CD4-positive, alpha-beta T cell treated with Interleukin-17A for 4 hours (primary cell): Measurements from ENCODE around the gene C2orf49.

Experiments
- DNase-seq: peaks from one replicate; pipeline ENCODE4 v3.0.0-alpha.2; 2020; ENCODE audit warnings: mixed read lengths

The C2orf49 gene

DNA sequence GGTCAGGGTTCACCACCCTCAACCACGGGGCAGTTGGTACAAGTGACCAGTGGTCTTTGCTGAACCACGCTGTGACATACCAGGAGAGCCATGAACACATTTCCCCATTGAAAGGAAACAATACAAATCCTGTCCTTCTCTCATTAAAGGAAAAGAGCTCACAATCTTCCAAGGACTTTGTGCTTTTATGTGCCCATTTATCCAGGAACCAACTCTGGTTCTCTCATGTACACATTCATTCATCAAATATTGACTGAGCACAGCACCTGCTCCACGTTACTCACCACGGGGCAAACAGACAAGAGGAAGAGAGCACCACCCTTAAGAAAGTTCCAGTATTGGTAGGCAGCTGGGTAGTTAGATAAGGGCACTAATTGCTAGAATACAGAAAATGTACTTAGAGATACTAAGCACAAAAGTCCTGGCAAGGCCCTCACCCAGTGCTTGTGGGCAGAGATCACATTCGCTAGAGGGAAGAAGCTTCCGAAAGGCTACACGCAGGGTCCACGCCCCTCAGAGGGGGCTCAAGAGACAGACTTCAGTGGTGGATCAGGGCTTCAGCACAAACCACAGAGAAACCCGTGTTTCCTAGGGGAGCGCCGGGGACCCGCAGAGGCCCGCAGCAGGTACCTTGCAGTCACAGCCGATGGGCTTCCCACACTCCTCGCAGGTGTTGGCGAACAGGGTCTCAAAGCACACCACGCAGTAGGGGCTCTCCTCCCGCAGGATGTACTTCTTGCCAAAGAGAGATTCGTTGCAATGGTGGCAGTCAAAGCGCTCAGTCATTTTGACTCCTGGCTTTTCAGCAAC lies 48.6 kb downstream of the C2orf49 start:
- DNase-seq, result no peak

DNA sequence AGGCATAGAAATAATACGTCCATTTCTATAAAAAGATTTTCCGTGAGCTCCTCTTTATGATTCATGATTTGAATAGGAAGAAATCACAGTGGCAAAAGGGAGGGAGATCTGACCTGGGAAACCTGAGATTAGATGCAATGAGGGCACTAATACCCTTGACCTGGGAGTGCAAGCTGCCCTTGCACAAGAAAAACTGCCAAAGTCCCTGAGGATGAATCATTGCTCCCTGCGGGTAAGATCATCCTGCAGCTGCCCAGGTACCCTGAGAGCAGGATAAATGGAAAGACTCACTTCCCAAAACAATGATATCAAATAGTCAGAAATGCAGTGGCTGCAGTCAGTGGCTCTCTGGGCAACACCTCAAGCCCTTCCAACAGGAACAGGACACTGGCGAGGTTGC lies 49.9 kb downstream of the C2orf49 start:
- DNase-seq, result no peak

DNA sequence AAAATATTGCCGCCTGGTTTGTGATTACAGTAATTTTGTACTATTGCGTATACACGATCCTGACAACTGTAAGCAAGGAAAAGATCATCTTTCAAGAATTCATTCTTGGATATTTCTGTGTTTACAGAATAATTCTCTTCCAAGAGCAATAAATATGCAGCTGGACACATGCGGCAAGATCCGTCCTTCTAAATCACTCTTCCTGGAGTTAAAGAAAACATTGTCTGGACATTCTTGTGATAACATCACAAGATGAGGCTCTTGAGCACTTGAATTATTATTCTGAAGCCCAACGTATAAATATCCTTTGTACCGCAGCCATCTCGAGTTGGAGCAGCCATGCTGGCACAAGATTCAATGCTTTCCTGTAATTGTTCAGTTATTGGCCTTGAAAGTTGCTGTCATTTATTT lies 51.6 kb downstream of the C2orf49 start:
- DNase-seq, result no peak

- DNase-seq, result no peak
Measured at GRCh38 chr2:105390454-105390853, 53.1 kb downstream of the C2orf49 start.

DNA sequence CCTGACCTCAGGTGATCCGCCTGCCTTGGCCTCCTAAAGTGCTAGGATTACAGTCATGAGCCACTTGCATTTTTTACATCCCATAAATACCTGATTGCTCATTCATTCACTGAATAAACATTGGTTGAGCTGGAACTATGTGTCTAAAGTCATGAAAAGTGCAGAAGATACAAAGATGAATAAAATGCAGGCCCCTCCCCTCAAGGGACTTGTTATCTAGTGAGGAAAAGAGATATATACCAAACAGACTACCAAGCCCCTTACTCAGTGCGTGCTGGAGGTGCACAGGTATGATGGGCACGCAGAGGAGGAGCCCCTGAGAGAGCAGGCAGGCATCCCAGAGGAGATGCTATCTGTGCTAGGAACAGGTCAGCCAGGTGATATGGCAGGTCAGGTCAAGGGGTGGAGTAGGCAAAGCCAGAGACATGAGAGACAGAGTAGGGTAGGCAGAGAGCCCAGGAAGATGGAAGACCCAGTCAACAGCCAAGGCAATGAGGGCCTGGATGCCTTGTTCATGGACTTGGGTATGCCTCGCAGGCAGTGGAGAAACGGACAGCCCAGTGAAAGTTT lies 53.8 kb downstream of the C2orf49 start:
- DNase-seq, result no peak

GRCh38 chr2:105391763-105392662 lies 54.7 kb downstream of the C2orf49 start:
- no peak for DNase-seq

DNA sequence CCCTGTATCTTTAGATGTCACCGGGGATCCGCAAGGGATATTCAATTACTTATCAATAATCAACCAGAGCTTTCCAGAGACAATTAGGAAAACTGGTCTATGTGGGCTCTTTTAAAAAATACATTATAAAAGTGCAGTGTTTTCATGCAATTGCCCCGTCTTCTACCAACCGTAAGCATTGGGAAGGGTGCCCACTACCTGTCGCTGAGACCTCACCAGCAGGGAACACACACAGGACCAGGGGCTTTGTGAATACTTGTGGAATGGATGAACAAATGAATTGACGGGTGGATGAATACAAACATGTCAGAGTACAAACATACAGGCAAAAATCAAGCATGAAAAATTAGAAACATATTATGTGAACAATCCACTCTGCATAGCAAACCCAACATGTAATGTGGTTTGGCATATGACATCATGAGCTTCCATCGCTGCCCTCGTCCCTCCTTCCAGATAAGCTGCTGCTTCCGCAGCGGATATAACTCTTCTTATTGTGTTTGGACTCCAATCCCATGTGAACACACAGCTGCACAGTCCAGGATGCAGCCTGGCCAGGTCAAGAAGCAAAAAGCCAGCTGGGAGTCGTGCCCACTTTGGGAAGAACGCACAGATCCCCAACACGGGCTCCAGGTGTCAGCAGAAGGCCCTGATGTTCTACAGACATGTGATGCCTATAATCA lies 56.2 kb downstream of the C2orf49 start:
- DNase-seq, result no peak

DNA sequence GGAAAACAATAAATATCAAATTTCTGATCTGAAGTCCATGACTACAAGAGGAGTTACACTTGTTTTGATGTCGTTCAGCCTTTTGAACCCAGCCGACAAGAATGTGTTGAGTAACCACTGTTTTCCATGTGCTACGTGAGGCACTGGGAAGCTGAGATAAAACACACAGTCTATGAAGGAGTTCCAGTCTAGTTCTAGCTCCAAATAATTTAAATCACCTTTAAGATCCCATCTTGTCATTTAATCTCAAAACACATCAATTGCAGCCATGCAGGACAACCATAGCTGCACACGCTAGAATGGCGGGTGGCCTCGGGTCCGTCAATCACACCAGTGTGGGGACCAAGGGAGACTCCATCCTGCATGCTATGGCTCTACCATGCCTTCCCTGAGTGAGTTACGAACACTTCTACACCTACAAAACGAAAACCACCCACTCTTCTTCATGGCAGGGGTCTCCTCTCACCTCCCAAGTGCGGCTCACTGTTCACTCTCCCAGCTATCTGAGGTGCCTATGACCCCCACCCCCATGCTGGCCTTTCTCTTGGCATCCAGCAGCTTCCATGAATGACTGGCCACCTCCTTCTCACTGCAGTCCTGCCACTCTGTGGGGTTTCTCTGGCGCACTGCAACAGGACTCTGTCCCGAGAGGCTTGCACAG lies 57.7 kb downstream of the C2orf49 start:
- DNase-seq, result no peak

DNA sequence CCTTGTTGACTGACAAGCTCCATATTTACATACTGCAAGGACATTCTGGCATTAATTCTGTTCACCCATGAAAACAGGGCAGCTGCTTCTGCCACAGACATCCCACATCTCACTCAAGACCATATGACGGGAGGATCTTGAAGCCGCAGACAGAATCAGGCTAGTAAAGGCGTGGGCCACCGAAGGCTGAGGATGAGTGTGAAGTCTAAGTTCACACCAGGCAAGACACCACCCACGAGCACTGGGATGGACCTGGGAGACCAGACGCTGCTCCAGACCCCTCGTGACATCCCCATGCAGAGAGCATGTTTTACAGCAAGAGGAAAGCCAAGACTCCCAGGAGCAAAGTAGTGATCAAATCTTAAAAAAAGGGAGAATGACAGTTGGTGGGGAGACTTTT lies 58.4 kb downstream of the C2orf49 start:
- no peak for DNase-seq

GRCh38 chr2:105396254-105397024 lies 59.1 kb downstream of the C2orf49 start:
- DNase-seq, result peak; percentile 33

GRCh38 chr2:105397025-105397722 lies 59.8 kb downstream of the C2orf49 start:
- no peak for DNase-seq

- DNase-seq, result no peak
Measured at GRCh38 chr2:105397953-105398335, 60.6 kb downstream of the C2orf49 start.

GRCh38 chr2:105398336-105399206 lies 61.2 kb downstream of the C2orf49 start, which contains the start of gene FHL2:
FHL2 (minus strand) TSS chr2:105399051; CDS start chr2:105386516, 12,535 bp downstream.
- DNase-seq, result peak; percentile 72
